Parathyroid adenoma (tissue), 2 donors: ENCODE measurements around the gene MAP3K20.
"Not testable (repeated sequence)": the region's sequence is repeated elsewhere in the genome, so short reads cannot be mapped to it uniquely, and the experiment has no call there.

Experiments used
- H2AFZ ChIP-seq: fragments of 300-600 bp; sonication (generic); one replicate; pipeline ENCODE4 v1.7.0; 2017; ENCODE audit warnings: antibody characterized with exemption, mild to moderate bottlenecking
- H3K27ac ChIP-seq: fragments of 300-600 bp; sonication (generic); one replicate; pipeline ENCODE4 v1.7.0; 2017
- H3K27me3 ChIP-seq: fragments of 300-600 bp; sonication (generic); one replicate; pipeline ENCODE4 v1.7.0; 2017; ENCODE audit warnings: low read length; ENCODE audit not compliant: control insufficient read depth, insufficient read depth
- H3K36me3 ChIP-seq: fragments of 300-600 bp; sonication (generic); one replicate; pipeline ENCODE4 v1.7.0; 2017; ENCODE audit warnings: low read length; ENCODE audit not compliant: control insufficient read depth, insufficient read depth
- H3K4me1 ChIP-seq: fragments of 300-600 bp; sonication (generic); one replicate; pipeline ENCODE4 v1.7.0; 2017; ENCODE audit warnings: control low read depth
- H3K4me2 ChIP-seq: fragments of 300-600 bp; sonication (generic); one replicate; pipeline ENCODE4 v1.7.0; 2017; ENCODE audit warnings: low read length
- H3K4me3 ChIP-seq: fragments of 300-600 bp; sonication (generic); one replicate; pipeline ENCODE4 v1.7.0; 2017; ENCODE audit warnings: low read depth, low read length
- H3K79me2 ChIP-seq: fragments of 300-600 bp; sonication (generic); one replicate; pipeline ENCODE4 v1.7.0; 2017; ENCODE audit warnings: control low read depth
- H3K9ac ChIP-seq: fragments of 300-600 bp; sonication (generic); one replicate; pipeline ENCODE4 v1.7.0; 2017; ENCODE audit warnings: mild to moderate bottlenecking
- H3K9me3 ChIP-seq: fragments of 300-600 bp; sonication (generic); one replicate; pipeline ENCODE4 v1.7.0; 2017; ENCODE audit warnings: low read length; ENCODE audit not compliant: control insufficient read depth
- TF ChIP-seq, protein P1 (sequence below): fragments of 300-600 bp; sonication (generic); IDR thresholded peaks from one replicate; pipeline ENCODE4 v1.7.0; 2017; ENCODE audit warnings: antibody characterized with exemption, mild to moderate bottlenecking
- donor health status: primary hyperparathyroidism.

The MAP3K20 gene

GRCh38 chr2:173159791-173160463, 84.3 kb downstream of the MAP3K20 start:
- Histone ChIP-seq H3K27ac (no peak overlapping the region), H3K36me3 (no peaks in the 10 kb centered on the region), H3K79me2 (peaks cover 11% of the 10 kb centered on the region), H3K4me1 (no peaks in the 10 kb centered on the region), H3K4me2 (no peak overlapping the region), H3K4me3 (no peak overlapping the region), H3K27me3 (no peaks in the 10 kb centered on the region), H3K9me3 (no peaks in the 10 kb centered on the region), H3K9ac (no peak overlapping the region), H2AFZ (no peak overlapping the region)
- TF ChIP-seq, protein P1, sequence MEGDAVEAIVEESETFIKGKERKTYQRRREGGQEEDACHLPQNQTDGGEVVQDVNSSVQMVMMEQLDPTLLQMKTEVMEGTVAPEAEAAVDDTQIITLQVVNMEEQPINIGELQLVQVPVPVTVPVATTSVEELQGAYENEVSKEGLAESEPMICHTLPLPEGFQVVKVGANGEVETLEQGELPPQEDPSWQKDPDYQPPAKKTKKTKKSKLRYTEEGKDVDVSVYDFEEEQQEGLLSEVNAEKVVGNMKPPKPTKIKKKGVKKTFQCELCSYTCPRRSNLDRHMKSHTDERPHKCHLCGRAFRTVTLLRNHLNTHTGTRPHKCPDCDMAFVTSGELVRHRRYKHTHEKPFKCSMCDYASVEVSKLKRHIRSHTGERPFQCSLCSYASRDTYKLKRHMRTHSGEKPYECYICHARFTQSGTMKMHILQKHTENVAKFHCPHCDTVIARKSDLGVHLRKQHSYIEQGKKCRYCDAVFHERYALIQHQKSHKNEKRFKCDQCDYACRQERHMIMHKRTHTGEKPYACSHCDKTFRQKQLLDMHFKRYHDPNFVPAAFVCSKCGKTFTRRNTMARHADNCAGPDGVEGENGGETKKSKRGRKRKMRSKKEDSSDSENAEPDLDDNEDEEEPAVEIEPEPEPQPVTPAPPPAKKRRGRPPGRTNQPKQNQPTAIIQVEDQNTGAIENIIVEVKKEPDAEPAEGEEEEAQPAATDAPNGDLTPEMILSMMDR = no peak

GRCh38 chr2:173160618-173161017, 85.0 kb downstream of the MAP3K20 start:
- H3K27ac ChIP-seq = no peak overlapping the region
- no peak overlapping the region for H3K4me3 ChIP-seq
- peaks cover 11% of the 10 kb centered on the region for H3K79me2 ChIP-seq
- no peak overlapping the region for H3K4me2 ChIP-seq
- no peak overlapping the region for H2AFZ ChIP-seq
- no peaks in the 10 kb centered on the region for H3K4me1 ChIP-seq
- no peaks in the 10 kb centered on the region for H3K36me3 ChIP-seq
- no peaks in the 10 kb centered on the region for H3K9me3 ChIP-seq
- TF ChIP-seq, protein P1 = no peak
- no peaks in the 10 kb centered on the region for H3K27me3 ChIP-seq
- H3K9ac ChIP-seq = no peak overlapping the region

- Histone ChIP-seq H3K4me3 (no peak overlapping the region), H3K4me2 (no peak overlapping the region), H3K4me1 (no peaks in the 10 kb centered on the region), H3K9ac (no peak overlapping the region), H3K27me3 (no peaks in the 10 kb centered on the region), H2AFZ (no peak overlapping the region), H3K9me3 (no peaks in the 10 kb centered on the region), H3K79me2 (peaks cover 8% of the 10 kb centered on the region), H3K27ac (no peak overlapping the region), H3K36me3 (no peaks in the 10 kb centered on the region)
- TF ChIP-seq, protein P1 = no peak
Measured at GRCh38 chr2:173161040-173161439, 85.4 kb downstream of the MAP3K20 start.

DNA sequence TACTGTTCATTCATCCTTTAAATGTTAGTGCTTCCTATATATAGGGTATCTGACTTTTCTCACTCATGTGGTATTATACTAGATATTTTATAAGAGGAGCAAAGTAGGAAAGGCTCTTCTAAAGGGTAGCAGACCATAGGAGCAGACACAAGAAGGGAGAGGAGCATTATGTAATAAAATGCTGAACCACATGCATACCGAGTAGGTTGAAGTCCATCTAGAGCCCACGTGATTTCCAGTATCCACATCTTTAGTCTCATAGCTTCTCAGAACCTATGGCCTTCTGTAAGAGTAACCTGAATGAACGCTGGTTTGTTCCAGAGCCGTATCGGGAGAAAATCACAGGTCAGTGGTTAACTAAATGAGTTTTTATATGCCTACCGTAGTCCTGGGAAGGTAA, 85.9 kb downstream of the MAP3K20 start:
- no peaks in the 10 kb centered on the region for H3K36me3 ChIP-seq
- H2AFZ ChIP-seq = no peak overlapping the region
- TF ChIP-seq, protein P1 = no peak
- no peak overlapping the region for H3K27ac ChIP-seq
- peaks cover 6% of the 10 kb centered on the region for H3K79me2 ChIP-seq
- no peaks in the 10 kb centered on the region for H3K4me1 ChIP-seq
- H3K4me3 ChIP-seq = no peak overlapping the region
- no peak overlapping the region for H3K4me2 ChIP-seq
- no peaks in the 10 kb centered on the region for H3K9me3 ChIP-seq
- H3K9ac ChIP-seq = no peak overlapping the region
- no peaks in the 10 kb centered on the region for H3K27me3 ChIP-seq

GRCh38 chr2:173163357-173163756, 87.7 kb downstream of the MAP3K20 start:
- H3K27ac ChIP-seq, H3K27me3 ChIP-seq, H3K4me1 ChIP-seq, H3K36me3 ChIP-seq, H3K9ac ChIP-seq, H3K4me2 ChIP-seq, H3K4me3 ChIP-seq, H2AFZ ChIP-seq, H3K79me2 ChIP-seq, H3K9me3 ChIP-seq: not testable (repeated sequence)
